Fibroblast of lung (primary cell): Measurements from ENCODE around the gene CYP4F12.

Experiments
- EZH2 ChIP-seq: IDR thresholded peaks from 2 replicates; pipeline ENCODE4 v1.5.1; 2012; ENCODE audit warnings: low read length, control low read depth, mild to moderate bottlenecking; ENCODE audit errors: missing control alignments
- TF ChIP-seq, protein P1 (sequence below), 2 donors: IDR thresholded peaks in 1 of 2; conservative IDR thresholded peaks in 1 of 2; 1 replicate in 1 of 2; 2 replicates in 1 of 2; pipeline ENCODE4 v1.5.1; 2011 to 2012; ENCODE audit warnings: low read length in 2 of 2, control low read depth in 1 of 2, inconsistent platforms in 1 of 2, low read depth in 1 of 2, mild to moderate bottlenecking in 1 of 2

DNA sequence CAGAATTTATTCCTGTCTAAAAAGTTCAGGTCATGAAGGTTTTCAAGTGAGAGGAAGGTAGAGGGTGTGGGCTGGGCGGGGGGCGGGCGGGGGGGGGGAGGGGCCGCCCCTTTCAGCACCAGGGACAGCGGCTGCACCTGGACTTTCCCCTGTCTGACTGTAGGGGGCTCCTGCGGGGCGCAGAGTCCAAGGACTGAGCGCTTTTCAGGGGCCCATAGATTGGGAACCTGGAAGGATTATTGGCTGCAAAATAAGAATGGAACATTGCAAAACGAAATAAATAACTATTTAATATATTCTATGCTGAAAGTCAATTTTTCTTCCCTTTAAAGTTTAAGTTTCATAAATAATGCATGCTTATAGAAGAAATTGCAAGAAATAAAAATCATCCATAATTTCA lies 41.1 kb upstream of the CYP4F12 start:
- TF ChIP-seq, protein P1, sequence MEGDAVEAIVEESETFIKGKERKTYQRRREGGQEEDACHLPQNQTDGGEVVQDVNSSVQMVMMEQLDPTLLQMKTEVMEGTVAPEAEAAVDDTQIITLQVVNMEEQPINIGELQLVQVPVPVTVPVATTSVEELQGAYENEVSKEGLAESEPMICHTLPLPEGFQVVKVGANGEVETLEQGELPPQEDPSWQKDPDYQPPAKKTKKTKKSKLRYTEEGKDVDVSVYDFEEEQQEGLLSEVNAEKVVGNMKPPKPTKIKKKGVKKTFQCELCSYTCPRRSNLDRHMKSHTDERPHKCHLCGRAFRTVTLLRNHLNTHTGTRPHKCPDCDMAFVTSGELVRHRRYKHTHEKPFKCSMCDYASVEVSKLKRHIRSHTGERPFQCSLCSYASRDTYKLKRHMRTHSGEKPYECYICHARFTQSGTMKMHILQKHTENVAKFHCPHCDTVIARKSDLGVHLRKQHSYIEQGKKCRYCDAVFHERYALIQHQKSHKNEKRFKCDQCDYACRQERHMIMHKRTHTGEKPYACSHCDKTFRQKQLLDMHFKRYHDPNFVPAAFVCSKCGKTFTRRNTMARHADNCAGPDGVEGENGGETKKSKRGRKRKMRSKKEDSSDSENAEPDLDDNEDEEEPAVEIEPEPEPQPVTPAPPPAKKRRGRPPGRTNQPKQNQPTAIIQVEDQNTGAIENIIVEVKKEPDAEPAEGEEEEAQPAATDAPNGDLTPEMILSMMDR (conservative IDR thresholded peaks at IDR 0.05 in 1 of 2, IDR thresholded peaks at IDR 0.05 in 1 of 2; ENCODE audit: low read depth in 1 of 2, low read length in 2 of 2) = peak in 1 of 2 donors; percentile 11
- TF ChIP-seq EZH2 = no peak
